NCI-H2107 treated with DMSO at 0.1 percent for 48 hours (cell line): ENCODE measurements around the gene TMEM52.

Experiments
- DNase-seq: peaks from one replicate; lab custom pipeline; 2025; ENCODE audit not compliant: unreplicated experiment; lab: John Stamatoyannopoulos, UW

TMEM52 gene

DNA sequence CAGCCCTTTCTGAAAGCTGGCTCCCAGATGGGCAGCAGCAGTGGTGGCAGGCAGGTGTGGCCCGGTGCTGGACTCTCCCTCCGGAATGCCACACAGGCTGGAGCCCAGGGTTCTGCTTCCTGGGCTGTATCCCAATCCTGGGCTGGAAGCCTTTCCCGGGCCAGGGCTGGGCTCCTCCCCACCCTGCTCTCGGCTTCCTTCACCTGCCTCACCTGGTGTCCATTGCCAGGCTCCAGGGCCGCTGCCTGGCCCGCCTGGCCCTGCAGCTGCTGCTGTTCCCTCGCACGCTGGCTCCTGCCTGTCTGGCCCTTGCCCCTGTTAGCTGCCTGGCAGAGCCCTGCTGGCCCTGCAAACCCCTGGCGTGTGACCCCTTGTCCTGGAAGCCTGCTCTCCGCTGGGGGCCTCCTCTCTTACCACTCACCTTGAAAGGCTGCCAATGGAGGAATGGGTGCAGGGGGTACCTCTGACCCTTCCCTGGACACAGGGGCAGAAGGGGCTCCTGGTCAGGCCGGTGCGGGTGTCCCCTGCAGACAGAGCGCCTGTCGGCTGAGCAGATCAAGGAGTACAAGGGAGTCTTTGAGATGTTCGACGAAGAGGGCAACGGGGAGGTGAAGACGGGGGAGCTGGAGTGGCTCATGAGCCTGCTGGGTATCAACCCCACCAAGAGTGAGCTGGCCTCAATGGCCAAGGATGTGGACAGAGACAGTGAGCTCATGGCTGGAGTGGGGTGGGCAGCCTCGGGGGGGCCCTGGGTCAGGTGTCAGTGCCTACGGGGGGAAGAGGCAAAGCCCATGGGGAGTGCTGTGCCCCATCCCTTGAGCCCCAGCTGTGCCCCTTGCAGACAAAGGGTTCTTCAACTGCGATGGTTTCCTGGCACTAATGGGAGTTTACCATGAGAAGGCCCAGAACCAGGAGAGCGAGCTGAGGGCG, 2.9 kb downstream of the TMEM52 start:
- DNase-seq = no peak

- no peak for DNase-seq
Measured at GRCh38 chr1:1914971-1915692, 3.9 kb downstream of the TMEM52 start, which contains the start of gene CALML6. Gene CALML6, plus strand, starts transcription at chr1:1915260. Its CDS starts 21 bp downstream, at chr1:1915281.

GRCh38 chr1:1914101-1914970, 4.7 kb downstream of the TMEM52 start:
- no peak for DNase-seq

DNA sequence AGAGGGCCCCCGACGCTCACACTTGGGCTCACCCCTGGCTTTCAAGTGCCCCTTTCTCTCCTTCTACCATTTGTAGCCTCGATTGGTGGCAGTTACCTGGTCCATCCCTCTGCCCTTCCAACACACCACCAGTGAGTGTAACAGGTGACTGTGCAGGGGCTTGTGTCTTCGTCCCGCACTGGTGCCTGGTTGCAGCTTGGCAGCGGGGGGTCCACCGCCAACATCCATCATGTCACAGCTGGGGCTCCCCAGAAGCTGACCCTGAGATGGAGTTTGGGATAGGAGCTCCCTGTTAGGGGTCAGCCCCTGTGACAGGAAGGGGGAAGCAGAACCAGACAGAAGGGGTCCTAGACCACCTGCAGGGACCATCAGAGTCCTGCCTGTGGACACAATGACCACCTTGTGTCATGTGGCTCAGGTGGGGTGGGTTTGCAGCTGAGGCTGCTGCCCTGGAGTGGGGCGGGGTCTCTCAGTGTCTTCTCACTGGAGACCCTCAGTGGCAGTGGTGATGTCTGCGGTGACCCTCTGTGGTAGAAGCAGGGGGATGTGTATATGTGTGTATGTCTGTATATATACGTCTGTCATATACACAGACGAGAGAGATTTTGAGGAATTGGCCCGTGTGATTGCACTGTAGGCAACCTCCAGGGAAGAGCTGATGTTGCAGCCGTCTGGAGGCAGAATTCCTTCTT, 7.6 kb downstream of the TMEM52 start:
- DNase-seq = no peak

DNA sequence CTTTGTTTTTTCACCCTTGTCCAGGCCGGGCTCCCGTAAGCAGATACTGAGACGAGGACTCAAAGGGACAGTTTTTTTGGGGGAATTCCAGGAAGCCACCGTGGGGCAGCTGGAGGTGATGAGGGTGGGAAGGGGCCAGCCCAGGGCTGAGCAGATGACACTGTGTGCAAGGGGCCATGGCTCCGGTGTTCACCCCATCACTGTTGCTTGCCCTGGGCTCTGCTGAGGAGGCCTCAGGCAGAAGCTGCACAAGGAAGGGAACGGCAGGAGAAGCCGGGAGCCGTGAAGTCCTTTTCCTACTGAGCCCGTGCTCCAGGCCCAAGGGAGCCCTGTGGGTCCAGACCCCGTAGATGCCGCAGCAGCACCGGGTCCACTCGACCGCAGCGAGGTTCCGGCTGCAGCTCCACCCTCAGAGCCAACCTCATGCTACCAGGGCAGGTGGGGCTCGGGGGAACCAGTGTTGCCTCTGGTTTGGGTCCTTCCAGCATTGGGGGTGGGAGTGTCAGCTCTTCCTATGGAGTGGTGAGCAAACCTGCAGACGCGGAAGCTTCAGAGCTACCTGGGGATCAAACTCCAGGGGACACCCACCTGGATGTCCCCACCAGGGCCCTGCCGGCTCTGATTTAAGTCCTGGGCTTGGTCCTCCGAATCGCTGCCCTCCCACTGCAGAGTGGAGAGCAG, 8.3 kb downstream of the TMEM52 start:
- no peak for DNase-seq

GRCh38 chr1:1910033-1910465, 9.0 kb downstream of the TMEM52 start:
- no peak for DNase-seq

- no peak for DNase-seq
Measured at GRCh38 chr1:1908506-1908791, 10.6 kb downstream of the TMEM52 start.

GRCh38 chr1:1907098-1907736, 11.9 kb downstream of the TMEM52 start:
- DNase-seq = no peak

DNA sequence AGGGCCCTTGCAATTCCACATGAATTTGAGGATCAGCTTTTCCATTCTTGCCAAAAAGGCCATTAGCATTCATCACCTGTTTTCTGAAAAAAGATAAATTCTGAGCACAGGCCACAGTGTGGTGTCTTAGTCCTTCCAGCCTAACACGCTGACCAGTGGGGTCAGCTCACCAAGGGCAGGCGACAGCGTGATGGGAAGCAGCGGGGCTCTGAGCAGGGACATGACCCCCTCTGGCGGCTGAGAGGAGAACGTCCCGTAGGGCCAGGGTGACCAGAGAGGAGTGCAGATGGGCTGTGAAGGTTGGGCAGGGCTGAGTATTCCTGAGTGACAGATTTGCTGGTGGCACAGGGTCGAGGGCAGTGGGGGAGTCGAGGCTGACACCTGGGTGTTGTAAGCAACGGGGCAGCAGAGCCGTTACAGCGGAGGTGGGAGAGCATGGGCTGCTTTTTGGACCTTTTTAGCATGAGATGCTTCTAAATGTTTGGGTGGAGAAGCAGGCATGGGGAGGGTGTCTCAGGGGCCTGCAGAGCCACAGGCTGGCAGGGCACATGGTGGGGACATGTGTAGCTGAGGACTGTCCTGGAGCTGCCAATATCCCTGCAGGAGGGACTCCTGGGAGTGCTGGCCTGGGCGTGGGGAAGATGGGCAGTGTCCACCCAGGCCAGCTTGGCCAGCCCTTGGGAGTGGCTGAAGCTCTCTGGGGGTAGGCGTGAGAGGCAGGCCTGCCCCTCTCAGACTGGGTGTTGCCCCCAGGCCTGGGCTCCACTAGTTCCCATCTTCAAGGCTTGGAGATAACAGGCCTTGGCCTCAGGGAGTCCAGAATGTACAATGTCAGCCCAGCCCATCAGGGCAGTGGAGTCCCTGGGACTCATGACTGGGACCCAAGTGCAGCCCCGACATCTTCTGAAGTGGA, 12.6 kb downstream of the TMEM52 start:
- no peak for DNase-seq

- no peak for DNase-seq
Measured at GRCh38 chr1:1903224-1903623, 15.9 kb downstream of the TMEM52 start.

GRCh38 chr1:1901641-1902294, 17.3 kb downstream of the TMEM52 start:
- no peak for DNase-seq

GRCh38 chr1:1900883-1901640, 18.0 kb downstream of the TMEM52 start:
- DNase-seq = no peak

GRCh38 chr1:1899967-1900327, 19.1 kb downstream of the TMEM52 start:
- DNase-seq = no peak

- DNase-seq = no peak
Measured at GRCh38 chr1:1899266-1899966, 19.7 kb downstream of the TMEM52 start.

GRCh38 chr1:1898246-1898933, 20.7 kb downstream of the TMEM52 start:
- no peak for DNase-seq
